ENCODE results near the gene HEPHL1. TPM values are rescaled to one million over a fixed set of nuclear protein-coding genes. Genes with fewer than 3 reads are reported as not detected.

HEPHL1 gene
- total and polyA plus RNA-seq, 2 experiments from 2014 or later, result 0.07 to 0.21 TPM

DNA sequence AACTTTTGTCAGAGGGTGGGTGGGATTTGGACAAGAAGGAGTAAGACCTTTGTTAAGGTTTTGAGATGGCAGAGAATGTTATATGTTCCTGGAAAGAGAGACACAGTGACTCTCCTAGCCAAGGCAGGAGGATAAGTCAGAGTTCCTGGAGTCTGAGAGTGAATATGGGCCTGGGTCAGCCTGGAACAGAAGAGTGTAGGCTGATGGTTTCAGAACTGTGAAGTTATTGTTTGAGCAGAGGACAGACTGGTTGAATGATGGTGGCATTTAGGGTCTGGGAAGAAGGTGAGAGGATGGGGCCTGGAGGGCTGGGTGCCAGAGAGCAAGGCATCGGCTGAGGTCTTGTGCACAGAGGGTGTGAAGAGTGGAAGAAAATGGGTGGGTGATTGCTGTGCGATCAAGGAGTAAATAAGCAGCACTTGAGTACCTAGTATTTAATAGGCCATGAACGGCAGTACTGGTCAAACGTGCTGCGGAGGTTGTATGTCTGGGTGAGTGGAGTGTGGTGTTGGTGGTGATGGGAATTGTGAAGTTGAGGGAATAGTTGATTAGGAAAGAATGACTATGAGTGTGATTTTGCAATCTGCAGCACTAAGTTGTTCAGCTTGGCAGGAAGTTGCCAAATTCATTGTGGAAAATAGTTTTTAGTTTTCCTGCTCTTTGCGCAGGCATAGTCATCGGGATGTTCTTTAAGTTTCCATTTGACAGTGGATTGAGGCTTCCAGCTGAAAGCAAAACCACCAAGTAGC is 109.3 kb downstream of the HEPHL1 start:
- Mint-ChIP-seq H3K27ac (no peak overlapping the region), H3K4me3 (no peak overlapping the region), H3K27me3 (ENCODE audit: insufficient read depth, low read depth, poor library complexity) (peaks cover 9% of the 10 kb centered on the region), H3K4me1 (peaks cover 42% of the 10 kb centered on the region), H3K36me3 (ENCODE audit: low read depth) (peaks cover 8% of the 10 kb centered on the region), H3K9me3 (peaks cover 3% of the 10 kb centered on the region; the same call in 2 of the 3 replicates)
- 0 out of 2 replicates have a peak, but pooled peaks cover 4% of the 10 kb centered on the region for H3F3A ChIP-seq (replicated peaks; ENCODE audit: low read depth)
- no peak overlapping the region for H3K27ac ChIP-seq (ENCODE audit: low read depth)
- H3K4me3 ChIP-seq, result peak overlapping the region; percentile 91
- ATAC-seq (no peak), DNase-seq (ENCODE audit: low spot score) (no peak)
- peak overlapping the region; percentile 100 for H3K4me2 ChIP-seq
- peaks cover 10% of the 10 kb centered on the region; the same call in 1 of the 2 replicates for H3K9me2 ChIP-seq (ENCODE audit: insufficient read depth)
- H3K4me1 ChIP-seq (ENCODE audit: insufficient read depth), result peaks cover 64% of the 10 kb centered on the region
- H4K20me1 ChIP-seq (replicated peaks; ENCODE audit: insufficient read depth), result peaks cover 43% of the 10 kb centered on the region
- H3K27me3 ChIP-seq (ENCODE audit: insufficient read depth), result no peaks in the 10 kb centered on the region
- TF ChIP-seq, protein P1, sequence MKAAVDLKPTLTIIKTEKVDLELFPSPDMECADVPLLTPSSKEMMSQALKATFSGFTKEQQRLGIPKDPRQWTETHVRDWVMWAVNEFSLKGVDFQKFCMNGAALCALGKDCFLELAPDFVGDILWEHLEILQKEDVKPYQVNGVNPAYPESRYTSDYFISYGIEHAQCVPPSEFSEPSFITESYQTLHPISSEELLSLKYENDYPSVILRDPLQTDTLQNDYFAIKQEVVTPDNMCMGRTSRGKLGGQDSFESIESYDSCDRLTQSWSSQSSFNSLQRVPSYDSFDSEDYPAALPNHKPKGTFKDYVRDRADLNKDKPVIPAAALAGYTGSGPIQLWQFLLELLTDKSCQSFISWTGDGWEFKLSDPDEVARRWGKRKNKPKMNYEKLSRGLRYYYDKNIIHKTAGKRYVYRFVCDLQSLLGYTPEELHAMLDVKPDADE (IDR thresholded peaks at IDR 0.05), result no peak
- no peak for TF ChIP-seq JUNB (IDR thresholded peaks at IDR 0.05; ENCODE audit: unreplicated experiment)
- TF ChIP-seq, protein P2, sequence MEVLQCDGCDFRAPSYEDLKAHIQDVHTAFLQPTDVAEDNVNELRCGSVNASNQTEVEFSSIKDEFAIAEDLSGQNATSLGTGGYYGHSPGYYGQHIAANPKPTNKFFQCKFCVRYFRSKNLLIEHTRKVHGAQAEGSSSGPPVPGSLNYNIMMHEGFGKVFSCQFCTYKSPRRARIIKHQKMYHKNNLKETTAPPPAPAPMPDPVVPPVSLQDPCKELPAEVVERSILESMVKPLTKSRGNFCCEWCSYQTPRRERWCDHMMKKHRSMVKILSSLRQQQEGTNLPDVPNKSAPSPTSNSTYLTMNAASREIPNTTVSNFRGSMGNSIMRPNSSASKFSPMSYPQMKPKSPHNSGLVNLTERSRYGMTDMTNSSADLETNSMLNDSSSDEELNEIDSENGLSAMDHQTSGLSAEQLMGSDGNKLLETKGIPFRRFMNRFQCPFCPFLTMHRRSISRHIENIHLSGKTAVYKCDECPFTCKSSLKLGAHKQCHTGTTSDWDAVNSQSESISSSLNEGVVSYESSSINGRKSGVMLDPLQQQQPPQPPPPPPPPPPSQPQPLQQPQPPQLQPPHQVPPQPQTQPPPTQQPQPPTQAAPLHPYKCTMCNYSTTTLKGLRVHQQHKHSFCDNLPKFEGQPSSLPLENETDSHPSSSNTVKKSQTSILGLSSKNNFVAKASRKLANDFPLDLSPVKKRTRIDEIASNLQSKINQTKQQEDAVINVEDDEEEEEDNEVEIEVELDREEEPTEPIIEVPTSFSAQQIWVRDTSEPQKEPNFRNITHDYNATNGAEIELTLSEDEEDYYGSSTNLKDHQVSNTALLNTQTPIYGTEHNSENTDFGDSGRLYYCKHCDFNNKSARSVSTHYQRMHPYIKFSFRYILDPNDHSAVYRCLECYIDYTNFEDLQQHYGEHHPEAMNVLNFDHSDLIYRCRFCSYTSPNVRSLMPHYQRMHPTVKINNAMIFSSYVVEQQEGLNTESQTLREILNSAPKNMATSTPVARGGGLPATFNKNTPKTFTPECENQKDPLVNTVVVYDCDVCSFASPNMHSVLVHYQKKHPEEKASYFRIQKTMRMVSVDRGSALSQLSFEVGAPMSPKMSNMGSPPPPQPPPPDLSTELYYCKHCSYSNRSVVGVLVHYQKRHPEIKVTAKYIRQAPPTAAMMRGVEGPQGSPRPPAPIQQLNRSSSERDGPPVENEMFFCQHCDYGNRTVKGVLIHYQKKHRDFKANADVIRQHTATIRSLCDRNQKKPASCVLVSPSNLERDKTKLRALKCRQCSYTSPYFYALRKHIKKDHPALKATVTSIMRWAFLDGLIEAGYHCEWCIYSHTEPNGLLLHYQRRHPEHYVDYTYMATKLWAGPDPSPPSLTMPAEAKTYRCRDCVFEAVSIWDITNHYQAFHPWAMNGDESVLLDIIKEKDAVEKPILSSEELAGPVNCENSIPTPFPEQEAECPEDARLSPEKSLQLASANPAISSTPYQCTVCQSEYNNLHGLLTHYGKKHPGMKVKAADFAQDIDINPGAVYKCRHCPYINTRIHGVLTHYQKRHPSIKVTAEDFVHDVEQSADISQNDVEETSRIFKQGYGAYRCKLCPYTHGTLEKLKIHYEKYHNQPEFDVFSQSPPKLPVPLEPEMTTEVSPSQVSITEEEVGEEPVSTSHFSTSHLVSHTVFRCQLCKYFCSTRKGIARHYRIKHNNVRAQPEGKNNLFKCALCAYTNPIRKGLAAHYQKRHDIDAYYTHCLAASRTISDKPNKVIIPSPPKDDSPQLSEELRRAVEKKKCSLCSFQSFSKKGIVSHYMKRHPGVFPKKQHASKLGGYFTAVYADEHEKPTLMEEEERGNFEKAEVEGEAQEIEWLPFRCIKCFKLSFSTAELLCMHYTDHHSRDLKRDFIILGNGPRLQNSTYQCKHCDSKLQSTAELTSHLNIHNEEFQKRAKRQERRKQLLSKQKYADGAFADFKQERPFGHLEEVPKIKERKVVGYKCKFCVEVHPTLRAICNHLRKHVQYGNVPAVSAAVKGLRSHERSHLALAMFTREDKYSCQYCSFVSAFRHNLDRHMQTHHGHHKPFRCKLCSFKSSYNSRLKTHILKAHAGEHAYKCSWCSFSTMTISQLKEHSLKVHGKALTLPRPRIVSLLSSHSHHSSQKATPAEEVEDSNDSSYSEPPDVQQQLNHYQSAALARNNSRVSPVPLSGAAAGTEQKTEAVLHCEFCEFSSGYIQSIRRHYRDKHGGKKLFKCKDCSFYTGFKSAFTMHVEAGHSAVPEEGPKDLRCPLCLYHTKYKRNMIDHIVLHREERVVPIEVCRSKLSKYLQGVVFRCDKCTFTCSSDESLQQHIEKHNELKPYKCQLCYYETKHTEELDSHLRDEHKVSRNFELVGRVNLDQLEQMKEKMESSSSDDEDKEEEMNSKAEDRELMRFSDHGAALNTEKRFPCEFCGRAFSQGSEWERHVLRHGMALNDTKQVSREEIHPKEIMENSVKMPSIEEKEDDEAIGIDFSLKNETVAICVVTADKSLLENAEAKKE (CRISPR knock-in tag; IDR thresholded peaks at IDR 0.05), result no peak
- TF ChIP-seq, protein P3, sequence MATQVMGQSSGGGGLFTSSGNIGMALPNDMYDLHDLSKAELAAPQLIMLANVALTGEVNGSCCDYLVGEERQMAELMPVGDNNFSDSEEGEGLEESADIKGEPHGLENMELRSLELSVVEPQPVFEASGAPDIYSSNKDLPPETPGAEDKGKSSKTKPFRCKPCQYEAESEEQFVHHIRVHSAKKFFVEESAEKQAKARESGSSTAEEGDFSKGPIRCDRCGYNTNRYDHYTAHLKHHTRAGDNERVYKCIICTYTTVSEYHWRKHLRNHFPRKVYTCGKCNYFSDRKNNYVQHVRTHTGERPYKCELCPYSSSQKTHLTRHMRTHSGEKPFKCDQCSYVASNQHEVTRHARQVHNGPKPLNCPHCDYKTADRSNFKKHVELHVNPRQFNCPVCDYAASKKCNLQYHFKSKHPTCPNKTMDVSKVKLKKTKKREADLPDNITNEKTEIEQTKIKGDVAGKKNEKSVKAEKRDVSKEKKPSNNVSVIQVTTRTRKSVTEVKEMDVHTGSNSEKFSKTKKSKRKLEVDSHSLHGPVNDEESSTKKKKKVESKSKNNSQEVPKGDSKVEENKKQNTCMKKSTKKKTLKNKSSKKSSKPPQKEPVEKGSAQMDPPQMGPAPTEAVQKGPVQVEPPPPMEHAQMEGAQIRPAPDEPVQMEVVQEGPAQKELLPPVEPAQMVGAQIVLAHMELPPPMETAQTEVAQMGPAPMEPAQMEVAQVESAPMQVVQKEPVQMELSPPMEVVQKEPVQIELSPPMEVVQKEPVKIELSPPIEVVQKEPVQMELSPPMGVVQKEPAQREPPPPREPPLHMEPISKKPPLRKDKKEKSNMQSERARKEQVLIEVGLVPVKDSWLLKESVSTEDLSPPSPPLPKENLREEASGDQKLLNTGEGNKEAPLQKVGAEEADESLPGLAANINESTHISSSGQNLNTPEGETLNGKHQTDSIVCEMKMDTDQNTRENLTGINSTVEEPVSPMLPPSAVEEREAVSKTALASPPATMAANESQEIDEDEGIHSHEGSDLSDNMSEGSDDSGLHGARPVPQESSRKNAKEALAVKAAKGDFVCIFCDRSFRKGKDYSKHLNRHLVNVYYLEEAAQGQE (IDR thresholded peaks at IDR 0.05; ENCODE audit: unreplicated experiment), result no peak
- no peak for TF ChIP-seq CREB1 (CRISPR knock-in tag; IDR thresholded peaks at IDR 0.05; ENCODE audit: low read depth)
- TF ChIP-seq ZNF331 (CRISPR knock-in tag; IDR thresholded peaks at IDR 0.05; ENCODE audit: low read depth), result no peak
- TF ChIP-seq EZH2phosphoT487 (IDR thresholded peaks at IDR 0.05; ENCODE audit: unreplicated experiment), result no peak
- no peak for TF ChIP-seq ZNF114 (CRISPR knock-in tag; IDR thresholded peaks at IDR 0.05)
- no peak for TF ChIP-seq STAT1 (IDR thresholded peaks at IDR 0.05; ENCODE audit: unreplicated experiment)
- no peak for TF ChIP-seq NANOG (IDR thresholded peaks at IDR 0.05; ENCODE audit: borderline replicate concordance)
- no peak for TF ChIP-seq EZH2 (IDR thresholded peaks at IDR 0.05; ENCODE audit: low read depth, unreplicated experiment)
- TF ChIP-seq POLR2AphosphoS5 (IDR thresholded peaks at IDR 0.05; ENCODE audit: low read depth), result no peak
- TF ChIP-seq, protein P4, sequence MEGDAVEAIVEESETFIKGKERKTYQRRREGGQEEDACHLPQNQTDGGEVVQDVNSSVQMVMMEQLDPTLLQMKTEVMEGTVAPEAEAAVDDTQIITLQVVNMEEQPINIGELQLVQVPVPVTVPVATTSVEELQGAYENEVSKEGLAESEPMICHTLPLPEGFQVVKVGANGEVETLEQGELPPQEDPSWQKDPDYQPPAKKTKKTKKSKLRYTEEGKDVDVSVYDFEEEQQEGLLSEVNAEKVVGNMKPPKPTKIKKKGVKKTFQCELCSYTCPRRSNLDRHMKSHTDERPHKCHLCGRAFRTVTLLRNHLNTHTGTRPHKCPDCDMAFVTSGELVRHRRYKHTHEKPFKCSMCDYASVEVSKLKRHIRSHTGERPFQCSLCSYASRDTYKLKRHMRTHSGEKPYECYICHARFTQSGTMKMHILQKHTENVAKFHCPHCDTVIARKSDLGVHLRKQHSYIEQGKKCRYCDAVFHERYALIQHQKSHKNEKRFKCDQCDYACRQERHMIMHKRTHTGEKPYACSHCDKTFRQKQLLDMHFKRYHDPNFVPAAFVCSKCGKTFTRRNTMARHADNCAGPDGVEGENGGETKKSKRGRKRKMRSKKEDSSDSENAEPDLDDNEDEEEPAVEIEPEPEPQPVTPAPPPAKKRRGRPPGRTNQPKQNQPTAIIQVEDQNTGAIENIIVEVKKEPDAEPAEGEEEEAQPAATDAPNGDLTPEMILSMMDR (conservative IDR thresholded peaks at IDR 0.05; ENCODE audit: low read depth in 2 of 2), result no peak
- no peak overlapping the region for H2AFZ ChIP-seq
- H3K36me3 ChIP-seq (ENCODE audit: insufficient read depth), result no peaks in the 10 kb centered on the region
- H3K79me2 ChIP-seq (replicated peaks; ENCODE audit: insufficient read depth), result peaks cover 88% of the 10 kb centered on the region
